ENCODE results near the gene DLGAP1.

The DLGAP1 gene

GRCh38 chr18:4245456-4245855, 209.7 kb downstream of the DLGAP1 start:
- in situ Hi-C loops (cut with HindIII; ENCODE audit: low sequenced_read_pairs) = no loop called here

GRCh38 chr18:4242431-4243161, 212.5 kb downstream of the DLGAP1 start:
- in situ Hi-C loops (cut with HindIII; ENCODE audit: low sequenced_read_pairs) = no loop called here

DNA sequence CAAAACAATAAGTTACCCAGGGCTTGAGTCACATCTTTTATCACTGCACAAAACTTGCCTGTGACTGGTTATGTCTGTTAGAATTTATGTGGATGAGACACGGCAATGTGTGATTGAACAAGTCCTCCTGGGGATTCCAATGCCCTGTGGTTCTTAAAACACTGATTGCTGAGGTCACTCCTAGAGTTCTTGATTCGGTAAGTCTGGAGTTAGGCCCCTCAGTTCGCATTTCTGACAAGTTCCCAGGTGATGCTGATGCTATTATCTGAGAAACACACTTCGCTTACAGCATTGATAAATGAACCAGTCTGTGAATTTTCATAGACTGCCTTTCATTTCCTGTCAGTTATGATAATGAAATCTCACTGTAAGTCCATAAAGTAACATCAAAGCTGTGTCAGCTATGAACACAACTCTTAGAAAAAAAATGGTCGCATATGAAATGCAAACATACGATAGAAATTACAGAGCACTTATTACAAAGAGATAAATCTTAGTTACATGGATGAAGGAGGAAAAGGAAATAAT, 214.0 kb downstream of the DLGAP1 start:
- in situ Hi-C loops (cut with HindIII; ENCODE audit: low sequenced_read_pairs) = no loop called here

- in situ Hi-C loops (cut with HindIII; ENCODE audit: low sequenced_read_pairs) = no loop called here
Observed at GRCh38 chr18:4238966-4239365, 216.1 kb downstream of the DLGAP1 start.

GRCh38 chr18:4237664-4238041, 217.5 kb downstream of the DLGAP1 start:
- in situ Hi-C loops (cut with HindIII; ENCODE audit: low sequenced_read_pairs) = no loop called here

GRCh38 chr18:4236940-4237663, 218.0 kb downstream of the DLGAP1 start:
- in situ Hi-C loops (cut with HindIII; ENCODE audit: low sequenced_read_pairs) = no loop called here

- in situ Hi-C loops (cut with HindIII; ENCODE audit: low sequenced_read_pairs) = no loop called here
Observed at GRCh38 chr18:4233468-4233867, 221.6 kb downstream of the DLGAP1 start.

DNA sequence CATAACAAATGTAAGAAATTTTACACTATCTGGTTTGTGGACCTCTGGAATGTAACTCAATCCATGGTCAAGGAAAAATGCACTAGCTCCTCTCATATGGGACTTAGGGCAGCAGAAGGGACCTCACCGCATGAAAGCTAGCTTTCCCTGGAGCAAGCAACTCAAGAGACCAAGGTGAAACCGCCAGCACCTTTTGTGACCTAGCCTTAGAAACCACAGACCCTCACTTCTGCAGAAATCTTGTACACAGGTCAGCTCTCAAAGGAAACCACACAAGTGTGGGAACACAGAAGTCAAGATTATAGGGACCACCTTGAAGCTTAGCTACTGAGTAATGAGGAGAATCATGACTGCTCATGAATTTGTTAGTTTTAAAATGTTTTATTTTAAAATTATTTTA, 222.5 kb downstream of the DLGAP1 start:
- in situ Hi-C loops (cut with HindIII; ENCODE audit: low sequenced_read_pairs) = no loop called here

- in situ Hi-C loops (cut with HindIII; ENCODE audit: low sequenced_read_pairs) = no loop called here
Observed at GRCh38 chr18:4231260-4231659, 223.8 kb downstream of the DLGAP1 start.

DNA sequence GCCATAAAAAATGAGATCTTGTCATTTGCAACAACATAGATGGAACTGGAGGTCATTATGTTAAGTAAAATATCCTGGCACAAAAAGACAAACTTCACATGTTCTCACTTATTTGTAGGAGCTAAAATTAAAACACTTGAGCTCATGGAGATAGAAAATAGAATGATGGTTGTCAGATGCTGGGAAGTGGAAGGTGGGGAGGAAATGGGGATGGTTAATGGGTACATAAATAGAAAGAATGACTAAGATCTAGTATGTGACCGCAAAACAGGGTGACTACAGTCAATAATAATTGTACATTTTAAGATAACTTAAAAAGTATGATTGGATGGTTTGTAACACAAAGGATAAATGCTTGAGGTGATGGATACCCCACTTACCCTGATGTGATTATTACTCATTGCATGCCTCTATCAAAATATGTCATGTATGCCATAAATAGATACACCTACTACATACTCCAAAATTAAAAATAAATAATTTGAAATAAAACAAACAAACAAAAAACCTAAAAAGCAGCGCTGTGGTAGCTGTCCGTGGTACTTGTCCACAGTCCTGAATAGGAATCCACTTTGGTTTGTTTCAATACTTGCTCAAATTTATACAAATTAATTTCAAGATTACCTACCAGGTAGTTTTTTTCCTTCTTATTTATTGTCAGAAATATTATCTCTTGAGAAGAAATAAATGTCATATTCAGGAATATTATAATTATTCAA, 224.5 kb downstream of the DLGAP1 start:
- in situ Hi-C loops (cut with HindIII; ENCODE audit: low sequenced_read_pairs) = no loop called here

GRCh38 chr18:4224031-4224704, 230.9 kb downstream of the DLGAP1 start:
- in situ Hi-C loops (cut with HindIII; ENCODE audit: low sequenced_read_pairs) = no loop called here

- in situ Hi-C loops (cut with HindIII; ENCODE audit: low sequenced_read_pairs) = no loop called here
Observed at GRCh38 chr18:4211111-4211837, 243.8 kb downstream of the DLGAP1 start.

GRCh38 chr18:4208366-4208765, 246.7 kb downstream of the DLGAP1 start:
- in situ Hi-C loops (cut with HindIII; ENCODE audit: low sequenced_read_pairs) = no loop called here

GRCh38 chr18:4207383-4207985, 247.6 kb downstream of the DLGAP1 start:
- in situ Hi-C loops (cut with HindIII; ENCODE audit: low sequenced_read_pairs) = no loop called here

DNA sequence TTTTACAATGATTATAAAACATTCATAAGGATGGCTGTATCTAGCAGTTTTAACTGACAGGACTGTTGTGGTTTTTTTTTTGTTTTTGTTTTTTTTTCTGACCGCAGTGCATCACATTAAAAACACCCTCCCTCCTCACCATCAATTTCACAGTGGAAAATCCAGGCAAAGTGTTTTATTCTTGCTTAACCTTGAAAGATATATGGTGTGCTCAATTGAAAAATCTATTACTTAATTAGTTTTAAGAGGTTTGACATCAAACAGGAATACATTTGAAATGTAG, 250.7 kb downstream of the DLGAP1 start:
- in situ Hi-C loops (cut with HindIII; ENCODE audit: low sequenced_read_pairs) = no loop called here

GRCh38 chr18:4203568-4204437, 251.3 kb downstream of the DLGAP1 start:
- in situ Hi-C loops (cut with HindIII; ENCODE audit: low sequenced_read_pairs) = no loop called here

DNA sequence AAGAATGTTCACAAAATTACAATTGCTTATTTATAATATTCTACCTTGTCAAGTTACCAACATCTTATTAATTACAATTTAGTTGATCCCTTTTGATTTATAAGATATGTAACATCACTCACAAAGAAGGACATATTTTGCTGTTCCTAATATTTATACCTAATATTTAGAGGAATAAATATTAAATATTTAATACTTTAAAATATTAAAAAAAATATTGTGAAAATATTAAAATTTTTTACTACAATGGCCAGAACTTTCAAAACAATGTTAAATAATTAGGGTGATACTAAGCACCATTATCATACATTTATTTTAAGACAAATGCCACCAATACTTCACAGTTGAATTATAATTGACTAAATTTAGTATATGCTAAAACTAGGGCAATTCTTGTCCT, 254.7 kb downstream of the DLGAP1 start:
- in situ Hi-C loops (cut with HindIII; ENCODE audit: low sequenced_read_pairs) = no loop called here

- in situ Hi-C loops (cut with HindIII; ENCODE audit: low sequenced_read_pairs) = no loop called here
Observed at GRCh38 chr18:4198956-4199355, 256.2 kb downstream of the DLGAP1 start.

- in situ Hi-C loops (cut with HindIII; ENCODE audit: low sequenced_read_pairs) = no loop called here
Observed at GRCh38 chr18:4196351-4196750, 258.8 kb downstream of the DLGAP1 start.

Measured in DLD1 (cell line).